ENCODE measurements around the gene PREB.

Gene PREB

GRCh38 chr2:27152796-27153464 is 18.5 kb upstream of the PREB start:
- no peak for TF ChIP-seq POLR2AphosphoS5 (IDR thresholded peaks at IDR 0.05; ENCODE audit: low read depth, low read length)
- TF ChIP-seq SIN3A (IDR thresholded peaks at IDR 0.05; ENCODE audit: borderline replicate concordance, insufficient read depth, low read length), result no peak
- no peak for TF ChIP-seq REST (IDR thresholded peaks at IDR 0.05; ENCODE audit: insufficient read depth in 1 of 2, low read depth in 2 of 2, low read length in 2 of 2)
- no peak for TF ChIP-seq FOXP2 (optimal IDR thresholded peaks at IDR 0.05; ENCODE audit: borderline replicate concordance, extremely low read depth, extremely low read length, insufficient read depth)
- TF ChIP-seq TAF1 (IDR thresholded peaks at IDR 0.05; ENCODE audit: borderline replicate concordance, insufficient read depth, low read length), result no peak

GRCh38 chr2:27152102-27152795 is 17.8 kb upstream of the PREB start:
- TF ChIP-seq REST (IDR thresholded peaks at IDR 0.05; ENCODE audit: insufficient read depth in 1 of 2, low read depth in 2 of 2, low read length in 2 of 2), result no peak
- TF ChIP-seq POLR2AphosphoS5 (IDR thresholded peaks at IDR 0.05; ENCODE audit: low read depth, low read length), result no peak
- TF ChIP-seq SIN3A (IDR thresholded peaks at IDR 0.05; ENCODE audit: borderline replicate concordance, insufficient read depth, low read length), result no peak
- TF ChIP-seq TAF1 (IDR thresholded peaks at IDR 0.05; ENCODE audit: borderline replicate concordance, insufficient read depth, low read length), result no peak
- TF ChIP-seq FOXP2 (optimal IDR thresholded peaks at IDR 0.05; ENCODE audit: borderline replicate concordance, extremely low read depth, extremely low read length, insufficient read depth), result no peak

- no peak for TF ChIP-seq SIN3A (IDR thresholded peaks at IDR 0.05; ENCODE audit: borderline replicate concordance, insufficient read depth, low read length)
- TF ChIP-seq TAF1 (IDR thresholded peaks at IDR 0.05; ENCODE audit: borderline replicate concordance, insufficient read depth, low read length), result no peak
- no peak for TF ChIP-seq FOXP2 (optimal IDR thresholded peaks at IDR 0.05; ENCODE audit: borderline replicate concordance, extremely low read depth, extremely low read length, insufficient read depth)
- TF ChIP-seq POLR2AphosphoS5 (IDR thresholded peaks at IDR 0.05; ENCODE audit: low read depth, low read length), result no peak
- no peak for TF ChIP-seq REST (IDR thresholded peaks at IDR 0.05; ENCODE audit: insufficient read depth in 1 of 2, low read depth in 2 of 2, low read length in 2 of 2)
Measured at GRCh38 chr2:27150639-27151230, 16.3 kb upstream of the PREB start.

GRCh38 chr2:27149570-27150405 is 15.4 kb upstream of the PREB start:
- TF ChIP-seq REST (IDR thresholded peaks at IDR 0.05; ENCODE audit: insufficient read depth in 1 of 2, low read depth in 2 of 2, low read length in 2 of 2), result no peak
- TF ChIP-seq POLR2AphosphoS5 (IDR thresholded peaks at IDR 0.05; ENCODE audit: low read depth, low read length), result no peak
- no peak for TF ChIP-seq TAF1 (IDR thresholded peaks at IDR 0.05; ENCODE audit: borderline replicate concordance, insufficient read depth, low read length)
- no peak for TF ChIP-seq FOXP2 (optimal IDR thresholded peaks at IDR 0.05; ENCODE audit: borderline replicate concordance, extremely low read depth, extremely low read length, insufficient read depth)
- no peak for TF ChIP-seq SIN3A (IDR thresholded peaks at IDR 0.05; ENCODE audit: borderline replicate concordance, insufficient read depth, low read length)

All from PFSK-1 (cell line).